Left forelimb (tissue), 1 donor: ENCODE measurements around the gene ZNF326.
A peak's percentile ranks its signal among the peaks of the same experiment; 100 is the strongest.

ENCODE experiments used
- DNase-seq: peaks from one replicate; pipeline ENCODE4 v3.0.0-alpha.2; 2018; ENCODE audit warnings: low spot score

Gene ZNF326, protein sequence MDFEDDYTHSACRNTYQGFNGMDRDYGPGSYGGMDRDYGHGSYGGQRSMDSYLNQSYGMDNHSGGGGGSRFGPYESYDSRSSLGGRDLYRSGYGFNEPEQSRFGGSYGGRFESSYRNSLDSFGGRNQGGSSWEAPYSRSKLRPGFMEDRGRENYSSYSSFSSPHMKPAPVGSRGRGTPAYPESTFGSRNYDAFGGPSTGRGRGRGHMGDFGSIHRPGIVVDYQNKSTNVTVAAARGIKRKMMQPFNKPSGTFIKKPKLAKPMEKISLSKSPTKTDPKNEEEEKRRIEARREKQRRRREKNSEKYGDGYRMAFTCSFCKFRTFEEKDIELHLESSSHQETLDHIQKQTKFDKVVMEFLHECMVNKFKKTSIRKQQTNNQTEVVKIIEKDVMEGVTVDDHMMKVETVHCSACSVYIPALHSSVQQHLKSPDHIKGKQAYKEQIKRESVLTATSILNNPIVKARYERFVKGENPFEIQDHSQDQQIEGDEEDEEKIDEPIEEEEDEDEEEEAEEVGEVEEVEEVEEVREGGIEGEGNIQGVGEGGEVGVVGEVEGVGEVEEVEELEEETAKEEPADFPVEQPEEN

DNA sequence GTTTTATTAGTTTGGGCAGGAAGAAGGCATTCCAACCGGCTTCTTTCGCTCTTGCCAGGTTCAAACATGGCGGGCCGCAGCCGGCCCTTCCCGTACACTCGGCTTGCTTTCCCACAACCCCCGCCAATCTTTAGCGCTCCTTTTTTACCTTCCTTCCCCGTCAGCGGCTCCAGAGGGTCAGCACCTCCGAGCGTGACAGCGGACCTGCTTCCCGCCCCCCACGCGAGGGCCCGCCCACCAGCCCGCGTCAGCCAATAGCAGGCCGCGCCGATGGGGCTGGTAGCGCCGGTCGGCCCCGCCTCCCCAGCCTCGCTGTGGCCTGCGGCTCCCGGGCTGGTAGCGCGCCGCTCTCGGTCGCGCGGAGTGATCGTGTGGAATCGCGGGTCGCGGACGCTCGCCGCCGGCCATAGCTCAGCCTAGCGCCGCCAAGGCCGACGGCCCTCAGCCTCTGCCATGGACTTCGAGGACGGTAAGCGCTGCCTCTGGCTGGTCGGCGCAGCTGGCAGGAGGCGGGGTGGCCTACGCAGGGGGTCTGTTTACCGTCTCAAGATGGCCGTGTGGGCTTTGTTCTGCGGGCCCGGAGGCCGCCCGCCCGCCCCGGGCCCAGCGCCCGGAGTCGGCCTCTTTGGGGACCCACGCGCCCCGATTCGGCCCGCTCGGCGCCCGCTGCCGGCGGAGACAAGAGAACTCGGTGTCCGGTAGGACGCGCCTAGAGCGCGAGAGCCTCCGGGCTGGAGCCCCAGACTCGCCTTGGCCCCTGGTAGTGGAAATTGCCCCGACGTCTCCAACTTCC lies at the start of gene ZNF326:
Gene ZNF326, plus strand, starts transcription at position 306 of the 793 bp plus-strand sequence. Its CDS starts 148 bp downstream, at position 454.
- peak; percentile 98 for DNase-seq

DNA sequence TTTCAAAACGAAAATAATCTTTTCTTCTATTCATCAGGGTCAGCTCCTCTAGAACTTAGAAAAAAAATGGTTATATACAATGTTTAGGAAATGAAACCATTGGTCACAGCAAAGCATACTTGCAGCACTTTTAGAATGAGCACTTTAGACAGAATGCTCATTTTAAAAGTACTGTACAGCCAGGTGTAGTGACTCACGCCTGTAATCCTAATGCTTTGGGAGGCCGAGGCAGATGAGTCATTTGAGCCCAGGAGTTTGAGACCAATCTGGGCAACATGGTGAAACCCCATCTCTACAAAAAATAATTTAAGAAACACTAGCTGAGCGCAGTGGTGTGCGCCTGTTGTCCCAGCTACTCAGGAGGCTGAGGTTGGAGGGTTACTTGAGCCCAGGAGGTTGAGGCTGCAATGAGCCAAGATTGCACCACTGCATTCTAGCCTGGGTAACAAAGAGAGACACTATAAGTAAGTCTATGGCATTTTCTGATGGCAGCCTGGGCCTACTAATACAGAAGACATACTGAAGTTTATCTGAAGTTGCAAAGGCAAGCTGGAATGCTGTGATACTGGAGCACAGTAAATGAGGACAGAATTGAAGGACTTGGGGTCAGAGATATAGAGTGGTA lies 48.9 kb upstream of the ZNF326 start:
- DNase-seq = no peak

DNA sequence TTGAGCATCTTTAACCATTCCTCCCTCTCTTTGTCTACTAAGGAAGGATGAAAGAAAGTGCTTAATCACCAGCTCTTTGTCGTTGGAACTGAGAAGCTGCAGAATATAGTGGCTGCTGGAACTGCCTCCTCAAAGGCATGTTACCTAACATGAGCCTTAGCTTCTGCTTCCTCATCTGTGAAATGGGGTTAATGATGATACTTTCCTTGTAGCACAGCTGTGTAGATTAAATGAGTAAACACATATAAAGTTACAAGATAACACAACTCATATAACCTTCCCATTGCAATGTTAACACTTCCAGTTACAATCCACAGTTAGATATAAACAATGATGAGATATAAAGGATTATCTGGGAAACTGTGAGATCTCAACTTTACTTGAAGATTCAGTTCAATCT lies 48.4 kb upstream of the ZNF326 start:
- no peak for DNase-seq

GRCh38 chr1:89948722-89949345 lies 46.1 kb upstream of the ZNF326 start:
- no peak for DNase-seq

GRCh38 chr1:89949991-89950624 lies 44.8 kb upstream of the ZNF326 start:
- DNase-seq = no peak

GRCh38 chr1:89950703-89951102 lies 44.2 kb upstream of the ZNF326 start:
- no peak for DNase-seq

GRCh38 chr1:89951766-89952604 lies 42.9 kb upstream of the ZNF326 start:
- no peak for DNase-seq

- no peak for DNase-seq
Observed at GRCh38 chr1:89952605-89953130, 42.2 kb upstream of the ZNF326 start.

DNA sequence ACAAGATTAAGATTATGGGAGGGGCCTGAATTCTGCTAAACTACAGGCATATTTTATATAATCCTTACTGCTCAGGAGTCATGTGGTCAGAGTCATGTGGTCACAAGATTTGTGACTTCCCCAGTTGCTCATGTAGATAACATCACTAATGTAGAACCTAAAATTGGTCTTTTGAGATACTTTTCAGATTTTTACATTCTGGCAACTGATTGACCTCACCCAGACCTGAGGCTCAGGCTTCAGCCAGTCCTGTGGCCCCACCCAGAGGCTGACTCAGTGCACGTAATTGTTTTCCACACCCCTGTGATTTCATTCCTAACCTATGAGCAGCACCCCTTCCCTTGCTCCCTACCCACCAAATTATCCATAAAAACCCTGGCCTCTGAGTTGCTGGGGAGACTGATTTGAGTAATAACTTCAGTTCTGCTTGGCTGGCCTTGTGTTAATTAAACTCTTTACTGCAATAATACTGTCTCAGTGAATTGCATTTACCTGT lies 41.7 kb upstream of the ZNF326 start:
- DNase-seq = no peak

- no peak for DNase-seq
Observed at GRCh38 chr1:89953929-89954328, 41.0 kb upstream of the ZNF326 start.

GRCh38 chr1:89954401-89954800 lies 40.5 kb upstream of the ZNF326 start:
- no peak for DNase-seq

DNA sequence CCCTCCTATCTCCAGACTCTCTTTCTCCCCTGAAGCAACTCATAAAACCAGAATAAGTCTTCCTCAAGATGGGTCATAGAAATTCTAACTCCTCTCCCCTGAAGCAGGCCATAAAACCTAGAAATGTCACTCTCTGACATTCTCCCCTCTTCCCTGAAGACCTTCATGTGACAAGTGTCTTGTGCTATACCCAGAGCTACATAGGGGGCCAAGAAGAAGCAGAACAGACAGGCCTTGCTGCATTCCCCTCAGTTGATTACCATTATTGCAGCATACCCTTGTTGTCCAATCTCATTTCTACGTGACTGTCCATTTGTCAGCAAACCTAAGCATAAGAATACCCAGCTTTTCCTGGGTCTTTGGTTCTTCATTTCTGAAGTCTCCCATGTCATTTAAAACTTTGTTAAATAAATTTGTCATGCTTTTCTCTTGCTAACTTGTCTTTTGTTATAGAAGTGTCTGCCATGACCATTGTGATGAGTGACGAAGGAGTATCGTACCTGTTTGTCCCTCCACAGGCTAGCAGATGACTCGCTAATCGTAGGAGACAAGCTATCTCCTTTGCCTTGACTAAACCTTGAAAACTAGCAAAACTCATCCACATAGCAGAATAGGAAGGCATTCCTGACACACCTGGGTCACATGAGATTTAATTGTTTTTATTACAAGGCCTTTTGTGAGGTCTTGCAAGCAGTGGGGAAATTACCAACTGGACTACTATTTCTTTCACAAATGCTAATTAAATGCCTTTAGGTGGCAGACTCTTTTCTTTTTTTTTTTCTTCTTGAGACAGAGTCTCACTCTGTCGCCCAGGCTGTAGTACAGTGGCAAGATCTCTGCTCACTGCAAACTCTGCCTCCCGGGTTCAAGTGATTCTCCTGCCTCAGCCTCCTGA lies 39.4 kb upstream of the ZNF326 start:
- DNase-seq = no peak

DNA sequence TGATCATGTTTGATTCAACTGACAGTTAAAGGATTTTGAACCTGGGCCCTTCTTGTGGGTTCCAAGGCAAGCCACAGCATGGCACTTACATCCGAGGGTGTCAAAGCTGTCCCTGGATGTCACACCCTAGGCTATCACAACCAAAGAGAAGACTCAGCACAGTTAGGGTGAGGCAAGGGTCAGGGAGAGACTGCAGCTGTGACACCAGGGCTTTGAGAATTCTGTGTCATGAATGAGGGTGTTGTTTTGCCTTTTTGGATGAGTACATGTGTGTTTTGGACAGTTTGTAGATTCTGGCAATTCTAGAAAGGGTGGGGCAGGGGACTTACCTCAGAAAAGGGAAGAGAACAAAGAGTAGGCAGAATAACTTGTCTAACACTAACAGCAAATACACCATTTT lies 37.8 kb upstream of the ZNF326 start:
- DNase-seq = no peak

- no peak for DNase-seq
Observed at GRCh38 chr1:89958851-89959654, 35.9 kb upstream of the ZNF326 start.

- no peak for DNase-seq
Observed at GRCh38 chr1:89959719-89960118, 35.2 kb upstream of the ZNF326 start.

DNA sequence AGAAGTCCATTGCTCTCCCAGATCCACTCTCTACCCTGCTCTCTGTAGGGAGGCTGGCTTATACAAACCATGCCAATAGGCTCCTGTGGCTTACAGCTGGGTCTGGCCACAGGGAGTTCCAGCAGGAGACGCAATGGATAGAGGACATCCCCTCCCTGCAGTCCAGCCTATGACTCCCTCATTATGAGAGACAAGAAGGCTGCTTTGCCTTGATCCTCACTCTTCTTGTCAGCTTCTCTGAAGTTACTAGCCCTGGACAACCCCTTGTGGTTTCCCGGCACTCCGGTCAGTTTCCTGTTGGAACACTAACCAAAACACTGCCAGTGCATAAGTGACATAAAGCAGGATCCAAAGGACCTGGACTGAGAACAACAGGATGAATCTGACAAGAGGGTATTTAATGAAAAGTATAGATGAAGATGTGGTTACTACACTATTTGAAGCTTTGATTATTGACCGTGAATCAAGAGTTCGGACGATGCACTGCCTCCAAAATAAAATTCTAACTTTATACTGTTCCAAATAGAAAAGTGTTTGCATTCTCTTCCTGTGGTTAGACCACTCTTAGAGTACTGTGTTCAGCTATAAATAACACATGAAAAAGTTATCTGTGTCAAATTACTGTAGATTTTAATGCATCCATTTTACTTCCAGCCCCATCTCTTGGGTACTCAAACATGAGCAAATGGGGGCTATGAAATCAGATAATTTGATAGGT lies 32.7 kb upstream of the ZNF326 start:
- DNase-seq = no peak

GRCh38 chr1:89962742-89963075 lies 32.2 kb upstream of the ZNF326 start:
- DNase-seq = no peak
